NCI-H748 (cell line): ENCODE data around the gene LRP1B.
"Not testable (repeated sequence)": the region's sequence is repeated elsewhere in the genome, so short reads cannot be mapped to it uniquely, and the experiment has no call there.

Source experiments
- DNase-seq: peaks from one replicate; lab custom pipeline; 2025; ENCODE audit not compliant: unreplicated experiment; lab: John Stamatoyannopoulos, UW

Gene LRP1B

GRCh38 chr2:140506606-140507005, 1624.2 kb downstream of the LRP1B start:
- no peak for DNase-seq

- DNase-seq: no peak
Measured at GRCh38 chr2:140504601-140505000, 1626.2 kb downstream of the LRP1B start.

DNA sequence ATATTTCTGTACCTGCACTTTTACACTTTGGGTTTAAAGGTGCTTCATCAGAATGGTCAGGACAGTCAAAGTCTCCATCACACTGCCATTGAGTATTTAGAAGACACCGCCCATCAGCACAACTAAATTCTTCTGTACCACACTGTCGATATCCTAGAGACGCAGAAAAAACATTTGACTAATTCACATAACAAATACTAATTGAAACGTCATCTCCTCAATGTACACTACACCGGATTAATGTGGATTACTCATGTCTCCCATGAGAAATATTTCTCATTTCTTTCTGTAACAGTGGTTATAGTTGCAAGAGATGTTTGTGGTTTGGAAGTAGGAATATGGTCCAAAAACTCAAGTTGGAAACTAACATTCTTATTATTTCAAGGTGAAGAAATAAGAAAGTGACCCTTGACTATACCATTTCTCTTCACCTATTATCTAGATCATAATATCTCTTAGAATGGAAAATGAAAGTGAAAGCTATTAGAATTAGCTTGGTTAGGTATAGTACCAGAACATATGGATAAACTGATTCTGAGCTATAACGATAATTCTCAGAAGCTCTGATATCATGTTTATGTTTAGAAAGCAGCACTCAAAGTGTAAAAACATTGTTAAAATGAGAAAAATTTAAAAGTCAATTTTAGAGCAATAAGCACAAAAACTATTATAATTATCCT, 1627.7 kb downstream of the LRP1B start:
- DNase-seq: no peak

DNA sequence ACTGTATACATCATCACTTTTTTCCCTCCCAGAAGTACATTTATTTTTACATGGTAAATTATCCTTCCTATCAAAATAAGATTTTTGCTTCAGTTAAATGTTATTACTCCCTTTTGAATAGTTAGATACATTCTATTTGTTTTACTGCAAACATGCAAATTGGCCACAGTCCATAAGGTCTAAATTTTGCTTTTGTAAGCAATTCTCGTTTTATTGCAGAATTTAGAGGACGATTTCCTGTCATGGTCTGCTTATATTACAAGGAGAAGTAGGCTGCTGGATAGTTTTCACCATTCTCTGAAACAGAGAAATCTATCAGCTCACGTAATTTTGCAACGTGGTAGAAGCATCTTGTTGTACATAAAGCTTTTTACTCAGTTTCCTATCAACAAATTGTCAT, 1632.5 kb downstream of the LRP1B start:
- DNase-seq: no peak

- no peak for DNase-seq
Measured at GRCh38 chr2:140496714-140497113, 1634.1 kb downstream of the LRP1B start.

DNA sequence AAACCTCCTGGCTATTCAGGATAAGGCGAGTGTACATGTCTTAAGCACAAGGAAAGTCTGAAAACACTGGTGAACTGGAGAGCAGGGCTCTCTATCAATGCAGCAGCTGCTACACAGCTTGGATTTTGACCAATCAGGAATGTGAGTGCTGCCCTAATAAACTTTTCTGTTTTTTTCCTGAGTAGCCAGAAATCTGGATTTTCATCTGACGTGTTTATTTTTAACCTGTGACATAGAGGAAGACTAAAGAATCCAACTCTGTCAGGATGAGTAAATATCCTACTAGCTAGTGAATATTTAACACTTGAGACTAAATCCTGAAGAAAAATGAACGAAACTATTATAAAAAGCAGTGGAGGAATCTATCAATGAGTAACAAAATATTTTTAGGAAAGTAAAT, 1638.9 kb downstream of the LRP1B start:
- no peak for DNase-seq

DNA sequence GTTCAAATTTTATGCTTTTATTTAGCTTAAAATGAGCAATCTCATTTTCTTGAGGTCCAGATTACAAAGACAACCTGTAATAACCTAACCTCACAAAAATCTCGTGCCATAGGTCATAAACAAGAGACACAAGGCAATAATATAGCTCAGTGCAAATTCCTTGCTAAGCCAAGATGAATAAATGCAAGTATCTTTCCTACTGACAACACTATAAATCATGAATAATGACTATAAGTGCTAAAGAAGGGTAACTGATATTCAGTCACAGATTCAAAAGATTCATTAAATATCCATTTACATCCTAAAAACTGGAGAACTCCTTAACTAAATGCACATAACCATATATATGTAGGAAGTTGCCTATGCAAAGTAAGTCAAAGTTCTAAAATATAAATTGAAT, 1641.6 kb downstream of the LRP1B start:
- DNase-seq: no peak

DNA sequence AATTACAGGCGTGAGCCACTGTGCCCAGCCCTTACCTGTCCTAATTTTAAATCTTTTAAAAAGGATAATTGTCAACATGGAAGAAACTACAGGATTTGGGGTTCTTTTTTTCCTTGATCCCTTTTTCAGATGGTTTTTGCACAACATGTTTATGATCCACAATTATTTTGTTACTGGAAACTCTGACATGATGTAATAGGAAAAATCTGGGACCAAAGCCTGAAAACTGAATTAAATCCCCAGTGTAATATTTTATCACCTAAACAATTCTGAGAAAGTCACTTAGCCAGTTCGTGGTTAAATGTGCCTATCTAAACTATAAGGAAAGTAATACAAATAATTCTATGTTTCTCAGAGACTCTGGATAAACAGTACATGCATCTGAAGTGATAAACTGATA, 1649.7 kb downstream of the LRP1B start:
- DNase-seq: no peak

- DNase-seq: no peak
Measured at GRCh38 chr2:140473851-140474250, 1657.0 kb downstream of the LRP1B start.

DNA sequence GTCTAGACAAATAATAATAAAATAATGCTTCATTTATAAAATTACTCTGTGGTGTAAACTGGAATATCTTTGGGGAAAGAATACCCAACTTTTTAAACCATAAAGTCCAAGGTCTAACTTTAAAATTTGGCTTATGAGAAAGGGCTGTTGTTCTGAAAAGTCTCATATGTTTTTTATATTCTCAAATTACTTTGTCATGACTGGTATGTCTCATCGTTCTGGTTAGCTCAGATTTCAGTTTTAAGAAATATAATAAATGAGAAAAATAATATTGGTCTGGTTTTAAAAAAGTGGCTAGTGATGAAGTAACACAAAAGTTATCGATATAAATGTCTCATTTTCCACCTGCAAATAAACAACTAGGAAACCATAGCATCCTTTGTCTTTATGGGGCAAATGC, 1658.1 kb downstream of the LRP1B start:
- no peak for DNase-seq

DNA sequence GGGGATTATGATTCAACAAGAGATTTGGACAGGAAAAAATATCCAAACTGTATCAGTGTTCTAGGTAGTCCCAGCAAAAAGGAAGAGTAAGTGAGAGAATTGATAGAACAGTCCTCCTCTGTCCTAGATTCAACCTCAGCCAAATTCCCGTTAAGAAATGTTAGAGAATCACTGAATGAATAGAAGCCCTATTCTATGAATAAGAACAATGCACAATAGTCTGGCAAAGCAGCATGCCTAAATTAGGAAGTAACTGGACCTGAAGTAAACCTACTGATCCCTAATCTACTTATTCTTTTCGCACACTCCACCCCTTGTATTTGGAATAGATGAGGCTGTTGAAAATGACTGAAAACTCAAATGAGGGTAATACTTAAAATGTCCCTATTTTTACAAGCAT, 1665.5 kb downstream of the LRP1B start:
- DNase-seq: no peak

- no peak for DNase-seq
Measured at GRCh38 chr2:140462990-140463389, 1667.8 kb downstream of the LRP1B start.

GRCh38 chr2:140457483-140457882, 1673.3 kb downstream of the LRP1B start:
- DNase-seq: peak; percentile 18

- DNase-seq: no peak
Measured at GRCh38 chr2:140455315-140455714, 1675.5 kb downstream of the LRP1B start.

DNA sequence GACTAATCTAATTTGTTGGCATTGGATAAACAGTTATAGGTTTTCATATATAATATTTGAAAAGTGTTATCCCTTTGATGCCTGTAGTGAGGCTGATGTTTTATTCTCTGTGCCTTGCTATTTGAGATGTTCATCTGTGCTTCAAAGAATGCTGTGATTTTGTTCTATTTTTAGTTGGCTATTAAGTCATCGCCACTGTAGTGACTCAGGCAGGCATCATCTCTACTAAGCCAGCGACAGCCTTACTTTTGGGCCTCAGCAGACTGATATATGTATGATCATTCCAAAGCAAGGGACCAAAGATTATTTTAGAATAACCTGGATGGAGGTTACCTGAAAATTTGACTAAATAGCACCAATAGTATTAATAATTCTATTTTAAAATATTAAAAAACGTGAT, 1676.1 kb downstream of the LRP1B start:
- no peak for DNase-seq

DNA sequence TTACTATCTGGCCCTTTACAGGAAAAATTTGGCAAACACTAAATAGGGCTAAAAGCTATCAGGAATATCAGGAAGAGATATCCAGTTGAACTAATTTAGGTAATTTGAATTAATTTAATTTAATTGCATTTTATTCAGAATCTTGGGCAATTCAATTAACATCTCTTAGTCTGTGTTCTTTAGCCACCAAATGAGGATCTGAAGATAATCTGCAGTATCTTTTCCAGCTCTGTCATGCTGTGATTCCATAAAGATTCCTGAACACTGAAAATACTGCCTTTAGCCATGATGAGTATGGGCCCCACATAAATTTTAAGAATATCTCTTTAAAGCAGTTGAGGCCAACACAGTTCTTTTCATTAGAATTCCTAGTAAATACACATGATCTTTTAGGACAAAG, 1679.5 kb downstream of the LRP1B start:
- no peak for DNase-seq

DNA sequence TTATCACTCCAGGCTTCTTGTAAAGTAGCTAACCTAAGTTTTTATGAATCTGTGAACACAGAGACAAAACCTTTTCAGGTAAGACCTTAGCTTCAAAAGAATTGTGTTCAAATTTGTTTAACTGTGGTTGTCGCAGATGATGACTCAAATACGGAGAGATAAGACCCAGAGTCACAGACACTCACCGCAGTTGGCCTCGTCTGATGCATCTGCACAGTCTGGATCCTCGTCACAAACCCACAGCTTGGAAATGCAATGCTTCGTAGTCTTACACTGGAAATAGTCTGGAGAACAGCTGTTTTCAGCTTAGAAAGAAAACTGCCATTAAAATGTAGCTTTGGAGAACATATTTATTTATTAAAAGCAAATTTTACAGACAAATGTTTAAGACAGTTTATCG, 1688.5 kb downstream of the LRP1B start:
- DNase-seq: no peak

DNA sequence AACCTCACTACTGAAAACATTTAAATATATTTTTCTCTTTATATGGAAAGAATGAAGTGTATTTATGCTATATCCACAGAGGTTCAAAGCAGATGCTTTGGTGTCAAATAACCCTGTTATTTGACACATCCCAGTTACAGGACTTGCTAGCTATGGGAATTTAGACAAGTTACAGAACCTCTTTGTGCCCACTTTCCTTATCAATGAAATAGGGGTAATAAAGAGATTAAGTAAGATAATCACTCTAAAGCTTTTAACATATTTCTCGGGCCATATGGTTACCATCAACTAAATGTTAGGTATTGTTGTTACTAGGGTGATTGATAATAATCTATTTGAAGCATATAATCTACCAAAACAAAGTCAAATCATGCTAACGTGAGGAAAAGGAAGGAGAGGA, 1690.0 kb downstream of the LRP1B start:
- DNase-seq: peak; percentile 54

DNA sequence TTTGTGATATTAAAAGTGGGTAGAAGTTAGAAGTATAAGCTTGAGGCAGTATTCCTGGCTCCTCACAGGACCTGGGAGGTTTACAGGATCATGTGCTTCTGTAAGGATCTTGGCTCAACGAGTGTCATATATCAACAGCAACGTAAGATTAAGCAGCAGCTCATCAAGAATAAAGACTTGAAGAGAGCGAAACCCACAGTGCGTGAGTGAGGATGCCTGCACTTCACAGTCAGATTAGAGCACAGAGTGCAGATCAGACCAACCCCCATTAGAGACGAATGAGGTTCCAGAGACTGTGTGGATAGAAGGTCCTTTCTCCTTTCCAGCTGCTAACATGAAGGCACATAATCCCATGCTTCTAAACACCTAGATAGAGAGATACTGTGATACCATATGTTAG, 1693.9 kb downstream of the LRP1B start:
- no peak for DNase-seq

DNA sequence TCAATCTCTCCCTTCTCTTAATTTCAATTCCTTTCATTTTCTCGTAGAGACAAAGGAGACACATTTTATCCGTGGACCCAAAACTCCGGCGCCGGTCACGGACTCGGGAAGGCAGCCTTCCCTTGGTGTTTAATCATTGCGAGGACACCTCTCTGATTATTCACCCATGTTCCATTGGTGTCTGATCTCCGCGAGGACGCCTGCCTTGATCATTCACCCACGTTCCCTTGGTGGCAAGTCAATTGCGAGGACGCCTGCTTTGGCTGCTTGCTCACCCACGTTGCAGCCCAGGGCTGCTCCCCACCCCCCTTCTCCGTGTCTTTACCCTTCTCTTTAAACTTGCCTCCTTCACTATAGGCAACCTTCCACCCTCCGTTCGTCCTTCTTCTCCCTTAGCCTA, 1703.8 kb downstream of the LRP1B start:
- DNase-seq: not testable (repeated sequence)

- no peak for DNase-seq
Measured at GRCh38 chr2:140424471-140424870, 1706.3 kb downstream of the LRP1B start.

DNA sequence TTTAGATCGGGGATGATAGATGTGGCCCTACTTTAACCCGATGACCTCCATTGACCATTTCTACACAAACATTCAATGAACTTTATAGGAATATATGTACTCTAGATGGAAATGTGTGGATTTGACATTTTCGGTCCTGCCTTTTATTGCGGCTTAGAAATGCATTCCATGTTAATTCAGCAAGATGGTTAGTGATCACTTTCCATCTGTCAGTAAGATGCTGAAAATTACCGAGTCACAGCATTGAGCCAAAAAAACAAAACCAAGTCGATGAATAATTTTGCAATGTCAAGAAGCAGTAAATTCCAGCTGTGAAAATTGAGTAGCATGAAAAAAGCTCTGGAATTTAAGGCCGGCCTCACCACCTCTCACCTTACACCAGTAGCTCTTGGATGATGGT, 1708.1 kb downstream of the LRP1B start:
- no peak for DNase-seq

- DNase-seq: no peak
Measured at GRCh38 chr2:140417504-140417903, 1713.3 kb downstream of the LRP1B start.

DNA sequence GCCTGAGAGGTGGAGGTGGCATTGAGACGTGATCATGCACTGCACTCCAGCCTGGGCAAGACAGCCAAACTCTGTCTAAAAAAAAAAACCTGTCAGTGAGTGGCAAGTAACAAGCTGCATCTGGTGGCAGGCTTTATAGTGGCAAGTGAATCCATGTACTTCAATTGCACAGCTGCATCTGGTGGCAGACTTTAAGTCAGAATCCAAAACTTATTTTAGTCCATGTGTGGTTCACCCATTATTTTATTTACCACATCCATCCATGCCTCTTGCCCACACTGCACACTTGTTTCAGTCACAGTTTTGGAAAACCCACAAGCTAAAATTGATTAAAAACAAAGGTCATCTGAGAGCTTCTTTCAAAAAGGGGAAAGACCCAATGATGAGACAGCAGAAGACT, 1714.2 kb downstream of the LRP1B start:
- no peak for DNase-seq
